Mesendoderm (in vitro differentiated cells): ENCODE measurements around the gene SMAP2. TPM values are rescaled to one million over a fixed set of nuclear protein-coding genes. Genes with fewer than 3 reads are reported as not detected.
"Not testable (repeated sequence)": the region's sequence is repeated elsewhere in the genome, so short reads cannot be mapped to it uniquely, and the experiment has no call there.

Experiments
- DNase-seq: peaks from one replicate; pipeline ENCODE4 v3.0.0; 2013
- H2AK5ac ChIP-seq: 2 replicates; pipeline ENCODE4 v1.6.1; 2013; ENCODE audit warnings: low read length, inconsistent platforms
- H2BK120ac ChIP-seq: 2 replicates; pipeline ENCODE4 v1.6.1; 2013; ENCODE audit warnings: low read depth, mild to moderate bottlenecking, low read length, moderate library complexity, mixed read lengths
- H2BK15ac ChIP-seq: replicated peaks from 2 replicates; pipeline ENCODE4 v1.6.1; 2013; ENCODE audit warnings: low read depth, mild to moderate bottlenecking, moderate library complexity
- H2BK5ac ChIP-seq: 2 replicates; pipeline ENCODE4 v1.6.1; 2013; ENCODE audit warnings: low read length, inconsistent platforms
- H3K18ac ChIP-seq: 2 replicates; pipeline ENCODE4 v1.6.1; 2013; ENCODE audit warnings: mild to moderate bottlenecking, low read length, mixed read lengths
- H3K23ac ChIP-seq: one replicate; pipeline ENCODE4 v1.6.1; 2013; ENCODE audit warnings: low read length
- H3K27ac ChIP-seq: 2 replicates; pipeline ENCODE4 v1.5.1; 2013; ENCODE audit warnings: low read depth, mild to moderate bottlenecking, inconsistent platforms, low read length, moderate library complexity
- H3K27me3 ChIP-seq: 2 replicates; pipeline ENCODE4 v1.6.1; 2013; ENCODE audit warnings: low read length, control low read depth, mild to moderate bottlenecking, inconsistent platforms; ENCODE audit not compliant: insufficient read depth, poor library complexity
- H3K36me3 ChIP-seq: 2 replicates; pipeline ENCODE4 v1.6.1; 2013; ENCODE audit warnings: low read length, inconsistent platforms; ENCODE audit not compliant: control insufficient read depth, insufficient read depth
- H3K4ac ChIP-seq: one replicate; pipeline ENCODE4 v1.6.1; 2013; ENCODE audit warnings: low read depth, mild to moderate bottlenecking, low read length, moderate library complexity
- H3K4me1 ChIP-seq: 2 replicates; pipeline ENCODE4 v1.6.1; 2013; ENCODE audit warnings: low read depth, low read length, inconsistent platforms; ENCODE audit not compliant: control insufficient read depth
- H3K4me2 ChIP-seq: 2 replicates; pipeline ENCODE4 v1.6.1; 2013; ENCODE audit warnings: low read length
- H3K4me3 ChIP-seq: 2 replicates; pipeline ENCODE4 v1.5.1; 2013; ENCODE audit warnings: mild to moderate bottlenecking, low read length
- H3K56ac ChIP-seq: one replicate; pipeline ENCODE4 v1.6.1; 2013; ENCODE audit warnings: low read length
- H3K79me1 ChIP-seq: 2 replicates; pipeline ENCODE4 v1.6.1; 2013; ENCODE audit warnings: low read length, inconsistent platforms
- H3K79me2 ChIP-seq: 2 replicates; pipeline ENCODE4 v1.6.1; 2013; ENCODE audit warnings: mild to moderate bottlenecking, low read length; ENCODE audit not compliant: control insufficient read depth, insufficient read depth
- H3K9ac ChIP-seq: 2 replicates; pipeline ENCODE4 v1.6.1; 2013; ENCODE audit warnings: low read length, inconsistent platforms
- H4K5ac ChIP-seq: one replicate; pipeline ENCODE4 v1.6.1; 2013; ENCODE audit warnings: low read length
- H4K8ac ChIP-seq: one replicate; pipeline ENCODE4 v1.6.1; 2013; ENCODE audit warnings: low read depth, mild to moderate bottlenecking, control low read depth, low read length, moderate library complexity
- WGBS: extraction: QIAGEN DNeasy Blood & Tissue Kit; methylation state at CpG from one replicate; pipeline ENCODE4 v1.1.7; 2013; ENCODE audit warnings: low lambda C conversion rate, missing lambda C conversion rate; ENCODE audit not compliant: insufficient coverage; ENCODE audit errors: extremely low coverage; 5-methylcytosine and 5-hydroxymethylcytosine counted together
- polyA plus RNA-seq, 2 experiments: library from polyadenylated mRNA; stranded (reverse); fragments of 200-250 nt; gene quantifications; one replicate each; pipeline ENCODE4 v1.2.3, GENCODE V29; 2013

The SMAP2 gene
- 7.1 TPM for polyA plus RNA-seq (2013, experiment 1 of 2)
- polyA plus RNA-seq (2013, experiment 2 of 2) = 7.3 TPM

DNA sequence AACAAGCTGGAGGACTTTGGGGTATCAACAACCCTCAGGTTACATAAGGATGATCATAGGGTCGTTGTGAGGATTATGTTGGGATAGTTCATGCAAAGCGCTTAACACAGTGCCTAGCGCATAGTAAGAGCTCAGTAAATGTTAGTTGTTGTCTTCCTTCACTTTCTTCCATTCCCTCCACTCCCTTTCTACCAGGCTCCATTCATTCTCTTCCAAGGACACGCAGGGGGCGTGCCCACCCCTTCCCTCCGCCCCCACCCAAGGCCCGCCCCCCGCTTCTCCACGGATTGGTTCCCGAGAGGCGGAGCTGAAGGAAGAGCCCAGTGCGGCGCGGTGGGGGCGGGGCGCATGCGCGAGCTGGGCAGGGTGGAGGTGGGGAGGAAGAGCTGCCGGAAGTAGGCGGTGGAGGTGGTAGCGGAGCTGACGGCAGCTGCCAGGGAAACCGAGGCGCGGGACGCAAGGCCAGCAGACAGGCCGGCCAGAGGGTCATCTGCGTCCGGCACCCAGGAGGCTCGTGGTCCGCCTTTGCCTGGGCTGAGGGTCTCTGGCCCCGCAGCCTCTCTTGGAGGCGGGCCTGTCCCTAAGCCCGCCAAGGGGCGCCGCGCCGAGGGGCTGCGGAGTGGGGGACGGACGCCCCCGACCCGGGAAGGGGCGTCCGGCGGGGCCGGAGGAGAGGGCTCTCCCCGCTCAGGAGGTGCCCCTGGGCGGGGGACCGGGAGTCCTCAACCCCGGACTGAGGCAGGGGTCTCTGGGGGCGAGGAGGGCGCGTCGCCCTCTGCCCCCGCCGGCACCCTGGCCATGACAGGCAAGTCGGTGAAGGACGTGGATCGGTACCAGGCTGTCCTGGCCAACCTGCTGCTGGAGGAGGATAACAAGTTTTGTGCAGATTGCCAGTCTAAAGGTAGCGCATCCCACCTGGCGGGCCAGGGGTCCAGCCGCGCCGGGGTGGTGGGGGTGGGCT is at the start of gene SMAP2:
Gene SMAP2 (plus strand): TSS at position 405 of the 961 bp plus-strand sequence. CDS start 394 bp downstream, at position 799.
- H3K4me1 ChIP-seq = peaks cover 4% of the 10 kb centered on the region
- peak within 1 kb of the TSS; percentile 91 for H3K56ac ChIP-seq
- H3K4me2 ChIP-seq = peak within 1 kb of the TSS; percentile 99
- no peak within 1 kb of the TSS for H2AK5ac ChIP-seq
- H3K9ac ChIP-seq = peak within 1 kb of the TSS; percentile 82
- H3K4me3 ChIP-seq = peak within 1 kb of the TSS; percentile 68
- H3K27me3 ChIP-seq = no peaks in the 10 kb centered on the region
- H2BK5ac ChIP-seq = no peak within 1 kb of the TSS
- H3K4ac ChIP-seq = no peak within 1 kb of the TSS
- H2BK120ac ChIP-seq = no peak within 1 kb of the TSS
- no peaks in the 10 kb centered on the region for H3K36me3 ChIP-seq
- H3K18ac ChIP-seq = no peak within 1 kb of the TSS
- H3K27ac ChIP-seq = no peak within 1 kb of the TSS
- no peak within 1 kb of the TSS for H3K23ac ChIP-seq
- H2BK15ac ChIP-seq = no peak within 1 kb of the TSS
- no peak within 1 kb of the TSS for H4K8ac ChIP-seq
- no peaks in the 10 kb centered on the region for H3K79me2 ChIP-seq
- DNase-seq = peak; percentile 98
- H3K79me1 ChIP-seq = peaks cover 2% of the 10 kb centered on the region
- H4K5ac ChIP-seq = no peak within 1 kb of the TSS
- no CpG with 5 or more reads among the region's 65 CpGs for WGBS

DNA sequence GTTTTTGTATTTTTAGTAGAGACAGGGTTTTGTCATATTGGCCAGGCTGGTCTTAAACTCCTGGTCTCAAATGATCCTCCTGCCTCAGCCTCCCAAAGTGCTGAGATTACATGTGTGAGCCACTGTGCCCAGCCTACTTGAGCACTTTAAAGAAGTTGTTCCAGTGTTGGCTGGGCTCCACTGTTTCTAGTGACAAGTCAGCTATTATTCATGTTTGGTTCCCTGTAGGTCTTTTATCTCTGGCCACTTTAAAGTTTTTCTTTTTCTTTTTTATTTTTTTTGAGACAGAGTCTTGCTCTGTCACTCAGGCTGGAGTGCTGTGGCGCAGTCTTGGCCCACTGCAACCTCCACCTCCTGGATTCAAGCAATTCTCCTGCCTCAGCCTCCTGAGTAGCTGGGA is 42.1 kb upstream of the SMAP2 start:
- not testable (repeated sequence) for H3K27ac ChIP-seq, H2AK5ac ChIP-seq, H3K4me1 ChIP-seq, H3K23ac ChIP-seq, DNase-seq, H2BK120ac ChIP-seq, H4K8ac ChIP-seq, H3K4me2 ChIP-seq, H3K56ac ChIP-seq, H3K27me3 ChIP-seq, H3K79me1 ChIP-seq, H3K36me3 ChIP-seq, H2BK5ac ChIP-seq, H3K18ac ChIP-seq, H3K4ac ChIP-seq, H3K9ac ChIP-seq, H3K79me2 ChIP-seq, H3K4me3 ChIP-seq, H4K5ac ChIP-seq, H2BK15ac ChIP-seq
- no CpG with 5 or more reads among the region's 1 CpG for WGBS

DNA sequence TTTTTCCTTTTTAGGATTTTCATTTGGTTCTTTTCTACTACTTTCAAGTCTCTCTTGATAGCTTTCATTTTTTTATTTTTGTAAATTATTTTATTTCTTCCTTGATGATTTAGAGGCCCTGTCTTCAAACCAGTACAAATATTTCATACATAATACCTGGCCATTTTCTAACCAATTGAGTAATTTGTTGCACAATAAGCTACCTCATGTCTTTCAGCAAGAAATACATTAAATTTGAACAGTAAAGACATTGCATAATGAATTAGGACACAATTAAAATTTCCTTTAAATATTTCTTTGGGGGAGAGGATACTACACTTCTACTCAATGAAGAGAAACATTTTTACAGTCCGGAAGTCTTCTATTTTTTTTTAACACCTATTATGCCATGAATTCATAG is 40.8 kb upstream of the SMAP2 start:
- H4K8ac ChIP-seq = no peak overlapping the region
- no peak overlapping the region for H3K4ac ChIP-seq
- H3K9ac ChIP-seq = no peak overlapping the region
- H2BK5ac ChIP-seq = no peak overlapping the region
- no peaks in the 10 kb centered on the region for H3K4me1 ChIP-seq
- no peak for DNase-seq
- no peak overlapping the region for H4K5ac ChIP-seq
- H3K27me3 ChIP-seq = no peaks in the 10 kb centered on the region
- no peak overlapping the region for H3K56ac ChIP-seq
- no CpG with 5 or more reads among the region's 1 CpG for WGBS
- H3K27ac ChIP-seq = no peak overlapping the region
- no peak overlapping the region for H3K18ac ChIP-seq
- H3K23ac ChIP-seq = no peak overlapping the region
- no peak overlapping the region for H3K4me3 ChIP-seq
- no peak overlapping the region for H2BK15ac ChIP-seq
- no peak overlapping the region for H3K4me2 ChIP-seq
- H2AK5ac ChIP-seq = no peak overlapping the region
- H3K79me1 ChIP-seq = no peaks in the 10 kb centered on the region
- no peak overlapping the region for H2BK120ac ChIP-seq
- no peaks in the 10 kb centered on the region for H3K79me2 ChIP-seq
- no peaks in the 10 kb centered on the region for H3K36me3 ChIP-seq

DNA sequence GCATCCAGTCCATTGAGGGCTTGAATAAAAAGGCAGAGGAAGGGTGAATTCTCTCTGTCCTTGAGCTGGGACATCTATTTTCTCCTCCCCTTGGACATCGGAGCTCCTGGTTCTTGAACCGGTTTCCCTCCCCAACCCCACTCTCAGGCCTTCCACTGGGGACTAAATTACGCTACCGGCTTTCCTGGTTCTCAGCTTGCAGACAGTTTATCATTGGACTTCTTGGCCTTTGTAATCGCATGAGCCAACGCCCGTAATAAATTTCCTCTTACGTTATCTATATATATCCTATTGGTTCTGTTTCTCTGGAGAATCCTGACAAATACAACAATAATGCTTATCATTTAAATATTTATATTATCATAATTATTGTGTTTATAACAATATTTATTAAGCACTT is 36.1 kb upstream of the SMAP2 start:
- Histone ChIP-seq H3K36me3 (no peaks in the 10 kb centered on the region), H2AK5ac (no peak overlapping the region), H3K4ac (no peak overlapping the region), H3K27ac (no peak overlapping the region), H3K18ac (no peak overlapping the region), H2BK120ac (no peak overlapping the region), H3K9ac (no peak overlapping the region), H3K4me3 (no peak overlapping the region), H3K56ac (no peak overlapping the region), H3K79me1 (no peaks in the 10 kb centered on the region), H4K5ac (no peak overlapping the region), H3K23ac (no peak overlapping the region), H3K27me3 (no peaks in the 10 kb centered on the region), H2BK15ac (no peak overlapping the region), H3K4me2 (no peak overlapping the region), H4K8ac (no peak overlapping the region), H2BK5ac (no peak overlapping the region), H3K4me1 (no peaks in the 10 kb centered on the region), H3K79me2 (no peaks in the 10 kb centered on the region)
- WGBS = 100% methylated on average over 1 of the region's 8 CpGs
- DNase-seq = no peak

DNA sequence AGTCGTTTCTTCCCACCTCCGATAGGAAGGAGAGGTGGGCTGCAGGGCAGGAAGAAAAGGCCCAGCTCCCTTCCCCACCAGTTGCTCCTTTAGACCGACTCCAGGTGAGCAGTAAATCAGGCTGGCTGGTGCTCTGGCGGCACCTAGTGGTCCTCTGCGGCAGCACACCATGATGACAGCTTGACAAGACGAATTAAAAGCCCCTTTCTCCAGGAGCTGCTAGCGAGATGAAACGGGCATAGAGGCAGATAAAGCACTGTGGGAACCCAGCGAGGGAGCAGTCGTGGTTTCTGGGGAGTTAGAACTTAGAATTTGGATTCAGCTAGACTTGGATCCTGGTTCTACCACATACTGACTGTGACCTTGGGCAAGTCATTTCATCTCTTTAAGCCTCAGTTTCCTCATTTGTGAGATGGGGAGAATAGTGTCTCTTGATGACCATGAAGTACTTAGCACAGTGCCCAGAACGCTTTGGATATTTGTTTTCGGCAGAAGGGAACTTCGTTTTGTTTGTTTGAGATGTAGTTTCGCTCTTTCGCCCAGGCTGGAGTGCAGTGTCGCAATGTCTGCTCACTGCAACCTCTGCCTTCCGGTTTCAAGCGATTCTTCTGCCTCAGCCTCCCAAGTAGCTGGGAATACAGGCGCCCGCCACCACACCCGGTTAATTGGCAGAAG is 34.6 kb upstream of the SMAP2 start:
- H3K79me2 ChIP-seq = no peaks in the 10 kb centered on the region
- no peak overlapping the region for H4K8ac ChIP-seq
- no peak overlapping the region for H3K18ac ChIP-seq
- H2BK5ac ChIP-seq = no peak overlapping the region
- H3K27ac ChIP-seq = no peak overlapping the region
- H3K23ac ChIP-seq = no peak overlapping the region
- H4K5ac ChIP-seq = no peak overlapping the region
- no peak overlapping the region for H2AK5ac ChIP-seq
- no peaks in the 10 kb centered on the region for H3K79me1 ChIP-seq
- H3K9ac ChIP-seq = no peak overlapping the region
- no peaks in the 10 kb centered on the region for H3K36me3 ChIP-seq
- H3K4ac ChIP-seq = no peak overlapping the region
- no peak overlapping the region for H3K4me3 ChIP-seq
- H3K4me1 ChIP-seq = no peaks in the 10 kb centered on the region
- H3K56ac ChIP-seq = no peak overlapping the region
- peak; percentile 93 for DNase-seq
- no peak overlapping the region for H2BK15ac ChIP-seq
- no peaks in the 10 kb centered on the region for H3K27me3 ChIP-seq
- no CpG with 5 or more reads among the region's 21 CpGs for WGBS
- H3K4me2 ChIP-seq = no peak overlapping the region
- H2BK120ac ChIP-seq = no peak overlapping the region
